H1 (cell line): Measurements from ENCODE around the gene C14orf119. TPM values are rescaled to one million over a fixed set of nuclear protein-coding genes. Genes with fewer than 3 reads are reported as not detected.
A peak's percentile ranks its signal among the peaks of the same experiment; 100 is the strongest.

Source experiments
- CTCF ChIA-PET: fragments of 300-600 bp; sonication (Branson Sonifier 250); formaldehyde crosslinking; loops from one replicate; lab custom pipeline; 2021; ENCODE audit not compliant: partially characterized antibody; lab: Charles Lee
- POLR2A ChIA-PET: fragments of 300-600 bp; sonication (Branson Sonifier 250); formaldehyde crosslinking; loops from one replicate; lab custom pipeline; 2021; ENCODE audit warnings: inconsistent platforms; ENCODE audit not compliant: partially characterized antibody; lab: Charles Lee
- DNase-seq, 2 experiments: peaks; one replicate each; pipeline versions ENCODE4 v3.0.0 to v3.0.0-alpha.2; 2010 to 2022; ENCODE audit warnings: low spot score in 2 of 2, low read depth in 1 of 2, mixed read lengths in 1 of 2
- FAIRE-seq: peaks from 2 replicates; lab custom pipeline; 2011; peaks lifted over from hg19 to GRCh38; lab: Jason Lieb, UNC
- H2AFZ ChIP-seq: 2 replicates; pipeline ENCODE4 v1.8.1; 2012; ENCODE audit warnings: low read length, inconsistent platforms
- H2AK5ac ChIP-seq: 2 replicates; pipeline ENCODE4 v1.6.1; 2013; ENCODE audit warnings: low read depth, low read length
- H2BK120ac ChIP-seq: replicated peaks from 2 replicates; pipeline ENCODE3; 2013; ENCODE audit warnings: low read depth, low read length, inconsistent platforms
- H2BK12ac ChIP-seq: 2 replicates; pipeline ENCODE4 v1.6.1; 2013; ENCODE audit warnings: low read depth, low read length
- H2BK15ac ChIP-seq: 2 replicates; pipeline ENCODE4 v1.6.1; 2013; ENCODE audit warnings: low read length
- H2BK20ac ChIP-seq: 2 replicates; pipeline ENCODE4 v1.6.1; 2013; ENCODE audit warnings: low read length
- H2BK5ac ChIP-seq: 2 replicates; pipeline ENCODE4 v1.6.1; 2013; ENCODE audit warnings: low read depth, low read length
- H3K14ac ChIP-seq: 2 replicates; pipeline ENCODE4 v1.6.1; 2013; ENCODE audit warnings: inconsistent platforms; ENCODE audit not compliant: insufficient read length
- H3K18ac ChIP-seq: 2 replicates; pipeline ENCODE4 v1.6.1; 2013; ENCODE audit warnings: low read length; ENCODE audit errors: extremely low read depth
- H3K23ac ChIP-seq: 2 replicates; pipeline ENCODE4 v1.6.1; 2013; ENCODE audit warnings: inconsistent platforms; ENCODE audit not compliant: insufficient read length
- H3K23me2 ChIP-seq: 2 replicates; pipeline ENCODE4 v1.6.1; 2013; ENCODE audit warnings: low read depth, low read length
- H3K27ac ChIP-seq: 2 replicates; pipeline ENCODE4 v1.6.1; 2011; ENCODE audit warnings: low read depth, low read length, inconsistent platforms
- H3K27me3 ChIP-seq, 4 experiments: replicated peaks in 1 of 4; 1 replicate in 1 of 4; 2 replicates in 3 of 4; pipeline versions ENCODE4 v1.6.1 to v1.8.1; 2011 to 2013; ENCODE audit warnings: low read length in 3 of 4, mild to moderate bottlenecking in 3 of 4, inconsistent platforms in 2 of 4, mixed read lengths in 2 of 4, moderate library complexity in 1 of 4; ENCODE audit not compliant: control insufficient read depth in 3 of 4, insufficient read depth in 3 of 4; ENCODE audit errors: extremely low read depth in 1 of 4
- H3K36me3 ChIP-seq, 4 experiments: 2 replicates each; pipeline versions ENCODE4 v1.6.1 to v1.8.1; 2011 to 2013; ENCODE audit warnings: mild to moderate bottlenecking in 4 of 4, low read length in 3 of 4, moderate library complexity in 2 of 4, control low read depth in 1 of 4, inconsistent platforms in 1 of 4; ENCODE audit not compliant: insufficient read depth in 4 of 4, control insufficient read depth in 2 of 4
- H3K4ac ChIP-seq: replicated peaks from 2 replicates; pipeline ENCODE3; 2013; ENCODE audit warnings: low read length, low read depth, mixed read lengths, inconsistent platforms; ENCODE audit not compliant: insufficient read length
- H3K4me1 ChIP-seq, 4 experiments: replicated peaks in 1 of 4; 1 replicate in 1 of 4; 2 replicates in 3 of 4; pipeline versions ENCODE4 v1.6.1 to v1.8.1; 2011 to 2013; ENCODE audit warnings: low read length in 3 of 4, inconsistent platforms in 2 of 4, mixed read lengths in 1 of 4; ENCODE audit not compliant: insufficient read depth in 4 of 4, control insufficient read depth in 3 of 4
- H3K4me2 ChIP-seq, 2 experiments: 2 replicates each; pipeline versions ENCODE4 v1.6.1 to v1.8.1; 2011 to 2013; ENCODE audit warnings: low read depth in 2 of 2, low read length in 2 of 2, control low read depth in 1 of 2, inconsistent platforms in 1 of 2, mild to moderate bottlenecking in 1 of 2; ENCODE audit not compliant: insufficient read depth in 1 of 2
- H3K4me3 ChIP-seq, 4 experiments: fragments of 200-600, 300-600 bp in 1 of 4; sonication (generic), shearing (Covaris generic), sonication (Bioruptor Twin) in 1 of 4; 2 replicates each; pipeline versions ENCODE4 v1.5.1 to v1.8.1; 2011 to 2016; ENCODE audit warnings: low read length in 4 of 4, low read depth in 3 of 4, control low read depth in 2 of 4, inconsistent platforms in 2 of 4, mild to moderate bottlenecking in 2 of 4, mixed read lengths in 1 of 4, moderate library complexity in 1 of 4; ENCODE audit not compliant: insufficient read depth in 2 of 4; ENCODE audit errors: extremely low read depth in 1 of 4
- H3K56ac ChIP-seq: replicated peaks from 2 replicates; pipeline ENCODE3; 2013; ENCODE audit warnings: low read depth, mild to moderate bottlenecking, mixed read lengths, low read length, inconsistent platforms; ENCODE audit not compliant: insufficient read length
- H3K79me1 ChIP-seq: 2 replicates; pipeline ENCODE4 v1.6.1; 2013; ENCODE audit warnings: low read depth, low read length, control low read depth
- H3K79me2 ChIP-seq, 2 experiments: 2 replicates each; pipeline versions ENCODE4 v1.6.1 to v1.8.1; 2012 to 2013; ENCODE audit warnings: low read length in 2 of 2, mild to moderate bottlenecking in 2 of 2, inconsistent platforms in 1 of 2; ENCODE audit not compliant: insufficient read depth in 2 of 2, control insufficient read depth in 1 of 2
- H3K9ac ChIP-seq, 4 experiments: replicated peaks in 1 of 4; 1 replicate in 1 of 4; 2 replicates in 3 of 4; pipeline versions ENCODE4 v1.6.1 to v1.8.1; 2011 to 2013; ENCODE audit warnings: low read depth in 3 of 4, low read length in 3 of 4, control low read depth in 2 of 4, mild to moderate bottlenecking in 2 of 4, moderate library complexity in 2 of 4, inconsistent platforms in 1 of 4; ENCODE audit errors: extremely low read depth in 1 of 4
- H3K9me3 ChIP-seq, 2 experiments: 2 replicates each; pipeline versions ENCODE4 v1.6.1 to v1.8.1; 2012 to 2013; ENCODE audit warnings: mild to moderate bottlenecking in 2 of 2, moderate library complexity in 2 of 2, control low read depth in 1 of 2, inconsistent platforms in 1 of 2, low read depth in 1 of 2, low read length in 1 of 2, mixed read lengths in 1 of 2; ENCODE audit not compliant: insufficient read depth in 2 of 2
- H4K20me1 ChIP-seq, 2 experiments: replicated peaks in 1 of 2; 2 replicates each; pipeline versions ENCODE3 to v1.8.1; 2011 to 2013; ENCODE audit warnings: inconsistent platforms in 2 of 2, low read length in 2 of 2, mild to moderate bottlenecking in 1 of 2; ENCODE audit not compliant: insufficient read depth in 2 of 2, control insufficient read depth in 1 of 2
- H4K5ac ChIP-seq: 2 replicates; pipeline ENCODE4 v1.6.1; 2013; ENCODE audit warnings: low read length, low read depth, mixed read lengths, inconsistent platforms; ENCODE audit not compliant: insufficient read length
- H4K8ac ChIP-seq: 2 replicates; pipeline ENCODE4 v1.8.0; 2013; ENCODE audit warnings: mild to moderate bottlenecking, moderate library complexity, low read length, inconsistent platforms; ENCODE audit not compliant: insufficient read depth; ENCODE audit errors: extremely low read depth
- H4K91ac ChIP-seq: replicated peaks from 2 replicates; pipeline ENCODE3; 2013; ENCODE audit warnings: low read length, mixed read lengths, inconsistent platforms; ENCODE audit not compliant: insufficient read length
- BACH1 ChIP-seq: IDR thresholded peaks from 2 replicates; pipeline ENCODE4 v1.6.1; 2012; ENCODE audit warnings: low read length, improper control_type of control experiment
- EP300 ChIP-seq, 2 experiments: IDR thresholded peaks; 1 replicate in 1 of 2; 2 replicates in 1 of 2; pipeline ENCODE4 v1.6.1; 2011 to 2012; ENCODE audit warnings: low read depth in 2 of 2, low read length in 2 of 2, mild to moderate bottlenecking in 2 of 2, borderline replicate concordance in 1 of 2, inconsistent platforms in 1 of 2, moderate library complexity in 1 of 2
- FOSL1 ChIP-seq: IDR thresholded peaks from 2 replicates; pipeline ENCODE4 v1.6.1; 2011; ENCODE audit warnings: mild to moderate bottlenecking, low read depth, low read length, moderate library complexity; ENCODE audit not compliant: insufficient read depth
- KDM4A ChIP-seq: IDR thresholded peaks from one replicate; pipeline ENCODE4 v1.7.1; 2012; ENCODE audit warnings: low read depth, mild to moderate bottlenecking, moderate library complexity, low read length, inconsistent platforms; ENCODE audit not compliant: severe bottlenecking
- MAFK ChIP-seq: IDR thresholded peaks from 2 replicates; pipeline ENCODE4 v1.6.1; 2012; ENCODE audit warnings: low read depth, mild to moderate bottlenecking, improper control_type of control experiment, low read length
- RAD21 ChIP-seq, 2 experiments: IDR thresholded peaks in 1 of 2; conservative IDR thresholded peaks in 1 of 2; 2 replicates each; pipeline ENCODE4 v1.6.1; 2011; ENCODE audit warnings: low read depth in 2 of 2, low read length in 2 of 2, improper control_type of control experiment in 1 of 2, inconsistent platforms in 1 of 2, mild to moderate bottlenecking in 1 of 2, moderate library complexity in 1 of 2
- RFX5 ChIP-seq: IDR thresholded peaks from 2 replicates; pipeline ENCODE4 v1.6.1; 2011; ENCODE audit warnings: low read depth, low read length, improper control_type of control experiment, borderline replicate concordance
- SIX5 ChIP-seq: IDR thresholded peaks from 2 replicates; pipeline ENCODE4 v1.6.1; 2011; ENCODE audit warnings: mild to moderate bottlenecking, low read depth, low read length
- SP4 ChIP-seq: IDR thresholded peaks from 2 replicates; pipeline ENCODE4 v1.6.1; 2012; ENCODE audit warnings: low read length, inconsistent platforms
- TCF12 ChIP-seq: IDR thresholded peaks from 2 replicates; pipeline ENCODE4 v1.6.1; 2011; ENCODE audit warnings: low read depth, mild to moderate bottlenecking, low read length
- WGBS, 2 experiments: shearing (Covaris generic) in 1 of 2; methylation state at CpG; one replicate each; pipeline versions ENCODE4 v1.1.6 to v1.1.7; 2013 to 2015; ENCODE audit warnings: low lambda C conversion rate in 2 of 2, mixed read lengths in 2 of 2, inconsistent platforms in 1 of 2, low coverage in 1 of 2, missing lambda C conversion rate in 1 of 2; ENCODE audit not compliant: insufficient replicate concordance in 2 of 2, insufficient coverage in 1 of 2, insufficient read length in 1 of 2; ENCODE audit errors: extremely low coverage in 1 of 2, missing lambda C conversion rate in 1 of 2; 5-methylcytosine and 5-hydroxymethylcytosine counted together
- polyA plus RNA-seq, 7 experiments: library from polyadenylated mRNA; depleted of rRNA in 3 of 7; stranded (reverse) in 5 of 7; unstranded in 2 of 7; fragments of >200 nt in 5 of 7; fragments of 200-250 nt in 2 of 7; gene quantifications; 1 replicate in 5 of 7; 2 replicates in 1 of 7; 4 replicates in 1 of 7; pipeline versions ENCODE4 v1.2.1 to v1.2.3, GENCODE V29; 2011 to 2013; ENCODE audit warnings: missing spikeins in 2 of 7, mixed read lengths in 2 of 7
- total RNA-seq: library from RNA; stranded (reverse); fragmentation: NEBNext Ultra II Directional; extraction: Animal tissue kit (Norgen Biotek cat#: 25700); gene quantifications from 2 replicates; pipeline ENCODE4 v1.2.1, GENCODE V29; 2021
- TF ChIP-seq, protein P1 (sequence below): IDR thresholded peaks from 2 replicates; pipeline ENCODE4 v1.6.1; 2011; ENCODE audit warnings: low read depth, mild to moderate bottlenecking, low read length; ENCODE audit not compliant: insufficient read depth
- TF ChIP-seq, protein P2 (sequence below): IDR thresholded peaks from 2 replicates; pipeline ENCODE4 v1.6.1; 2012; ENCODE audit warnings: inconsistent platforms

Gene C14orf119
- total and polyA plus RNA-seq, 2 of the 8 experiments (the other 6 are each of a cell fraction or from before 2014, with no cell fraction given) = 78.1 to 94.0 TPM

DNA sequence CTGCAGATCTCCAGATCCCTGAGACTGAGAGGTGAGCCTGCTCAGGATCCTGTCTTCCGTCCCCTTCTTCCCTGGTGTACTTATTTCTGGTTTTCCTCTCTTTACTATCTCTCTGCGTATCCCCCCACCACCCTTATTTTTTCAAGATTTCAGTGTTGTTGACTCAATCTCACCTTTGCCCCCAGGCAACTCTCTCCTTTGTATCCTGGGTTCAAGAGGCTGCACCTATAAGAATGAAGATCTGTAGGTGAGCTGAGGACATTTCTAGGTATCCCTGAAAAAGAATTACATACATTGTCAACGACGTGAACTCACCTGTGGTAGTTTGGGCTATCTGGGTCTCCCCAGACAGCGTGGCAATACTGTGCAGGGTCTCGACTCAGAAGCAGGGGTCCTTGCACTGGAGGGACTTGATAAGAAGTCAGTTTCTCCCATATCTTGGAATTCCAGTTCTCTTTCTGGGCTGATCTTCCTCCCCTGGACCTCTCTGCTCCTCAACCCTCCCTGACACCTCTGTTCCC is 8.8 kb downstream of the C14orf119 start:
- no peak overlapping the region for H3K4me3 ChIP-seq
- H4K20me1 ChIP-seq = no peaks in the 10 kb centered on the region
- no peaks in the 10 kb centered on the region for H3K79me2 ChIP-seq
- CTCF ChIA-PET = interaction anchor here (1.4 kb wide), 2 partner anchors 9 to 33 kb away, joined by 4 to 7 read pairs; no protein-coding TSS in a partner anchor
- no peak overlapping the region; the same call in 1 of the 2 replicates for H2AFZ ChIP-seq
- H3K36me3 ChIP-seq = peaks cover 0 to under 1% (median 0%) of the 10 kb centered on the region in 4 experiments; a peak in 1 of 8 replicates
- H3K23me2 ChIP-seq = no peaks in the 10 kb centered on the region
- no peak overlapping the region for H3K56ac ChIP-seq
- H3K27me3 ChIP-seq = no peaks in the 10 kb centered on the region; a peak in 2 of 7 replicates
- H3K9me3 ChIP-seq = peaks cover 3 to 4% of the 10 kb centered on the region in 2 experiments; a peak in 2 of 4 replicates
- no peak overlapping the region for H3K4ac ChIP-seq
- peaks cover 6 to 15% (median 9%) of the 10 kb centered on the region in 4 experiments; a peak in 4 of 7 replicates for H3K4me1 ChIP-seq
- no peak overlapping the region; a peak in 1 of 7 replicates for H3K9ac ChIP-seq
- H2AK5ac ChIP-seq = 0 out of 2 replicates have a peak overlapping the region, but pooled peaks have one; percentile 17
- H2BK5ac ChIP-seq = no peak overlapping the region
- H3K4me2 ChIP-seq = no peak overlapping the region; a peak in 1 of 4 replicates
- no peak overlapping the region for H3K18ac ChIP-seq
- no peak overlapping the region; the same call in 1 of the 2 replicates for H2BK15ac ChIP-seq
- H2BK12ac ChIP-seq = no peak overlapping the region
- no peak overlapping the region for H4K5ac ChIP-seq
- H2BK20ac ChIP-seq = no peak overlapping the region
- no peak overlapping the region for H2BK120ac ChIP-seq
- H3K23ac ChIP-seq = no peak overlapping the region
- WGBS, 2 experiments = 85% methylated on average over 6 of the region's 6 CpGs; no CpG with 5 or more reads in 1 of the 2 experiments
- H3K27ac ChIP-seq = no peak overlapping the region
- no peak for DNase-seq
- H3K79me1 ChIP-seq = no peaks in the 10 kb centered on the region
- FAIRE-seq = no peak
- H3K14ac ChIP-seq = no peak overlapping the region
- POLR2A ChIA-PET = interaction anchor here (0.6 to 3.0 kb wide), 4 partner anchors 9 to 153 kb away, joined by 3 to 14 read pairs (median 9); partner anchors contain the start of genes ACIN1 and C14orf119
- no peak overlapping the region for H4K91ac ChIP-seq
- no peak overlapping the region for H4K8ac ChIP-seq
- no peak for TF ChIP-seq TCF12
- TF ChIP-seq FOSL1 = no peak
- no peak for TF ChIP-seq BACH1
- TF ChIP-seq, protein P1, sequence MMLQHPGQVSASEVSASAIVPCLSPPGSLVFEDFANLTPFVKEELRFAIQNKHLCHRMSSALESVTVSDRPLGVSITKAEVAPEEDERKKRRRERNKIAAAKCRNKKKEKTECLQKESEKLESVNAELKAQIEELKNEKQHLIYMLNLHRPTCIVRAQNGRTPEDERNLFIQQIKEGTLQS = no peak
- TF ChIP-seq RFX5 = no peak
- TF ChIP-seq SIX5 = no peak
- TF ChIP-seq KDM4A = no peak
- TF ChIP-seq, protein P2, sequence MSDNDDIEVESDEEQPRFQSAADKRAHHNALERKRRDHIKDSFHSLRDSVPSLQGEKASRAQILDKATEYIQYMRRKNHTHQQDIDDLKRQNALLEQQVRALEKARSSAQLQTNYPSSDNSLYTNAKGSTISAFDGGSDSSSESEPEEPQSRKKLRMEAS = no peak
- TF ChIP-seq EP300 (IDR thresholded peaks at IDR 0.05; ENCODE audit: borderline replicate concordance in 1 of 2, low read depth in 2 of 2, low read length in 2 of 2) = no peak
- no peak for TF ChIP-seq RAD21 (IDR thresholded peaks at IDR 0.05 in 1 of 2, conservative IDR thresholded peaks at IDR 0.05 in 1 of 2; ENCODE audit: low read depth in 2 of 2, low read length in 2 of 2)
- no peak for TF ChIP-seq SP4
- TF ChIP-seq MAFK = no peak
